ENCODE data around the gene COA1.
"Not testable (repeated sequence)": the region's sequence is repeated elsewhere in the genome, so short reads cannot be mapped to it uniquely, and the experiment has no call there.

- not testable (repeated sequence) for TF ChIP-seq CTCF (IDR thresholded peaks at IDR 0.05); POLR2AphosphoS5 (IDR thresholded peaks at IDR 0.05; ENCODE audit: low read depth, low read length)
Measured at GRCh38 chr7:43778293-43779044, 49.1 kb upstream of the COA1 start.
